H9 (cell line): Measurements from ENCODE around the gene POLR2J. TPM values are rescaled to one million over a fixed set of nuclear protein-coding genes. Genes with fewer than 3 reads are reported as not detected.

Experiments used
- DNase-seq: peaks from one replicate; pipeline ENCODE4 v3.0.0-alpha.2; 2017
- H2AFZ ChIP-seq: one replicate; pipeline ENCODE4 v1.6.1; 2013; ENCODE audit warnings: mild to moderate bottlenecking, low read length, control low read depth, moderate library complexity
- H2AK5ac ChIP-seq: 2 replicates; pipeline ENCODE4 v1.6.1; 2013; ENCODE audit warnings: low read length, control low read depth, mixed read lengths; ENCODE audit not compliant: insufficient read length
- H2BK120ac ChIP-seq: one replicate; pipeline ENCODE4 v1.6.1; 2013; ENCODE audit warnings: low read depth, mild to moderate bottlenecking, low read length, control low read depth, inconsistent platforms; ENCODE audit not compliant: poor library complexity, severe bottlenecking
- H2BK12ac ChIP-seq: 2 replicates; pipeline ENCODE4 v1.6.1; 2013; ENCODE audit warnings: low read length, control low read depth, mixed read lengths, low read depth; ENCODE audit not compliant: insufficient read length
- H2BK15ac ChIP-seq: 2 replicates; pipeline ENCODE4 v1.6.1; 2013; ENCODE audit warnings: low read depth, low read length, control low read depth
- H2BK20ac ChIP-seq: one replicate; pipeline ENCODE4 v1.6.1; 2013; ENCODE audit warnings: low read depth, mild to moderate bottlenecking, low read length, control low read depth, inconsistent platforms; ENCODE audit not compliant: poor library complexity, severe bottlenecking
- H2BK5ac ChIP-seq: 2 replicates; pipeline ENCODE4 v1.6.1; 2013; ENCODE audit warnings: low read length, control low read depth, mixed read lengths; ENCODE audit not compliant: insufficient read length
- H3K14ac ChIP-seq: 2 replicates; pipeline ENCODE4 v1.6.1; 2013; ENCODE audit warnings: low read length, control low read depth; ENCODE audit not compliant: insufficient read depth
- H3K18ac ChIP-seq: 2 replicates; pipeline ENCODE4 v1.6.1; 2013; ENCODE audit warnings: low read depth, mild to moderate bottlenecking, mixed read lengths, low read length, control low read depth; ENCODE audit not compliant: insufficient read length
- H3K23ac ChIP-seq: 2 replicates; pipeline ENCODE4 v1.6.1; 2013; ENCODE audit warnings: low read length, control low read depth, mixed read lengths, low read depth; ENCODE audit not compliant: insufficient read length
- H3K23me2 ChIP-seq: 2 replicates; pipeline ENCODE4 v1.6.1; 2013; ENCODE audit warnings: low read depth, mild to moderate bottlenecking, mixed read lengths, low read length, control low read depth; ENCODE audit not compliant: insufficient read length, poor library complexity, severe bottlenecking
- H3K27ac ChIP-seq: 2 replicates; pipeline ENCODE4 v1.5.1; 2013; ENCODE audit warnings: low read length, control low read depth, mixed read lengths, low read depth; ENCODE audit not compliant: insufficient read length
- H3K27me3 ChIP-seq: 2 replicates; pipeline ENCODE4 v1.6.1; 2013; ENCODE audit warnings: low read length, control low read depth, inconsistent platforms; ENCODE audit not compliant: insufficient read depth
- H3K4ac ChIP-seq: 2 replicates; pipeline ENCODE4 v1.6.1; 2013; ENCODE audit warnings: low read depth, mild to moderate bottlenecking, control low read depth, inconsistent platforms, low read length, moderate library complexity
- H3K4me1 ChIP-seq: 2 replicates; pipeline ENCODE4 v1.6.1; 2013; ENCODE audit warnings: low read length, control low read depth, inconsistent platforms; ENCODE audit not compliant: insufficient read depth
- H3K4me2 ChIP-seq: 2 replicates; pipeline ENCODE4 v1.6.1; 2013; ENCODE audit warnings: low read length, control low read depth, mixed read lengths; ENCODE audit not compliant: insufficient read length, insufficient read depth
- H3K56ac ChIP-seq: 2 replicates; pipeline ENCODE4 v1.6.1; 2013; ENCODE audit warnings: low read depth, mild to moderate bottlenecking, mixed read lengths, low read length, control low read depth; ENCODE audit not compliant: insufficient read length
- H3K79me1 ChIP-seq: 2 replicates; pipeline ENCODE4 v1.6.1; 2013; ENCODE audit warnings: low read depth, mild to moderate bottlenecking, moderate library complexity, low read length, control low read depth, inconsistent platforms; ENCODE audit not compliant: insufficient read depth, poor library complexity, severe bottlenecking
- H3K79me2 ChIP-seq: 2 replicates; pipeline ENCODE4 v1.6.1; 2013; ENCODE audit warnings: low read length, control low read depth, inconsistent platforms; ENCODE audit not compliant: insufficient read depth
- H3K9ac ChIP-seq: 2 replicates; pipeline ENCODE4 v1.6.1; 2013; ENCODE audit warnings: low read length, control low read depth, mixed read lengths; ENCODE audit not compliant: insufficient read length; ENCODE audit errors: extremely low read depth
- H3K9me3 ChIP-seq: one replicate; pipeline ENCODE4 v1.6.1; 2013; ENCODE audit warnings: low read depth, low read length, inconsistent platforms; ENCODE audit not compliant: control insufficient read depth
- H3T11ph ChIP-seq: one replicate; pipeline ENCODE4 v1.6.1; 2013; ENCODE audit warnings: mild to moderate bottlenecking, low read length, control low read depth, inconsistent platforms
- H4K20me1 ChIP-seq: one replicate; pipeline ENCODE4 v1.6.1; 2013; ENCODE audit not compliant: control insufficient read depth, insufficient read length, insufficient read depth
- H4K5ac ChIP-seq: 2 replicates; pipeline ENCODE4 v1.6.1; 2013; ENCODE audit warnings: low read depth, mild to moderate bottlenecking, mixed read lengths, low read length, control low read depth; ENCODE audit not compliant: insufficient read length
- H4K8ac ChIP-seq: replicated peaks from 2 replicates; pipeline ENCODE4 v1.6.1; 2013; ENCODE audit warnings: low read length, control low read depth, mixed read lengths, low read depth; ENCODE audit not compliant: insufficient read length
- H4K91ac ChIP-seq: 2 replicates; pipeline ENCODE4 v1.6.1; 2013; ENCODE audit warnings: low read depth, mild to moderate bottlenecking, moderate library complexity, mixed read lengths, low read length, control low read depth; ENCODE audit not compliant: insufficient read length
- H3K27ac Mint-ChIP-seq, 3 experiments: 2 replicates in 2 of 3; 3 replicates in 1 of 3; pipeline ENCODE4 v1.8.0; 2020 to 2021; ENCODE audit warnings: mixed read lengths in 3 of 3, mild to moderate bottlenecking in 1 of 3, moderate library complexity in 1 of 3
- H3K27me3 Mint-ChIP-seq: 2 replicates; pipeline ENCODE4 v1.8.0; 2021; ENCODE audit warnings: low read depth, mild to moderate bottlenecking, moderate library complexity, mixed read lengths
- H3K36me3 Mint-ChIP-seq, 3 experiments: 2 replicates in 2 of 3; 3 replicates in 1 of 3; pipeline ENCODE4 v1.8.0; 2020 to 2021; ENCODE audit warnings: low read depth in 3 of 3, mixed read lengths in 3 of 3; ENCODE audit not compliant: insufficient read depth in 1 of 3
- H3K4me1 Mint-ChIP-seq, 2 experiments: 2 replicates each; pipeline ENCODE4 v1.8.0; 2020; ENCODE audit warnings: mixed read lengths in 2 of 2
- H3K4me3 Mint-ChIP-seq, 2 experiments: 2 replicates in 1 of 2; 3 replicates in 1 of 2; pipeline ENCODE4 v1.8.0; 2020 to 2021; ENCODE audit warnings: mild to moderate bottlenecking in 2 of 2, mixed read lengths in 2 of 2, moderate library complexity in 1 of 2
- H3K9me3 Mint-ChIP-seq, 2 experiments: 2 replicates in 1 of 2; 3 replicates in 1 of 2; pipeline ENCODE4 v1.8.0; 2020; ENCODE audit warnings: mild to moderate bottlenecking in 2 of 2, mixed read lengths in 2 of 2, moderate library complexity in 1 of 2
- WGBS: extraction: QIAGEN DNeasy Blood & Tissue Kit; methylation state at CpG from one replicate; pipeline ENCODE4 v1.1.7; 2013; ENCODE audit warnings: missing lambda C conversion rate, low lambda C conversion rate, mixed read lengths; ENCODE audit not compliant: insufficient read length; ENCODE audit errors: extremely low coverage; 5-methylcytosine and 5-hydroxymethylcytosine counted together
- total RNA-seq: library from RNA; stranded (reverse); gene quantifications from 2 replicates; pipeline ENCODE4 v1.2.1, GENCODE V29; 2021
- TF ChIP-seq, protein P1 (sequence below): fragments of 200-600 bp; sonication (generic); conservative IDR thresholded peaks from 3 replicates; pipeline ENCODE4 v1.8.0; 2021; ENCODE audit warnings: antibody characterized with exemption, mild to moderate bottlenecking

Gene POLR2J
- total RNA-seq, 1 experiment from 2014 or later = 58.5 TPM

DNA sequence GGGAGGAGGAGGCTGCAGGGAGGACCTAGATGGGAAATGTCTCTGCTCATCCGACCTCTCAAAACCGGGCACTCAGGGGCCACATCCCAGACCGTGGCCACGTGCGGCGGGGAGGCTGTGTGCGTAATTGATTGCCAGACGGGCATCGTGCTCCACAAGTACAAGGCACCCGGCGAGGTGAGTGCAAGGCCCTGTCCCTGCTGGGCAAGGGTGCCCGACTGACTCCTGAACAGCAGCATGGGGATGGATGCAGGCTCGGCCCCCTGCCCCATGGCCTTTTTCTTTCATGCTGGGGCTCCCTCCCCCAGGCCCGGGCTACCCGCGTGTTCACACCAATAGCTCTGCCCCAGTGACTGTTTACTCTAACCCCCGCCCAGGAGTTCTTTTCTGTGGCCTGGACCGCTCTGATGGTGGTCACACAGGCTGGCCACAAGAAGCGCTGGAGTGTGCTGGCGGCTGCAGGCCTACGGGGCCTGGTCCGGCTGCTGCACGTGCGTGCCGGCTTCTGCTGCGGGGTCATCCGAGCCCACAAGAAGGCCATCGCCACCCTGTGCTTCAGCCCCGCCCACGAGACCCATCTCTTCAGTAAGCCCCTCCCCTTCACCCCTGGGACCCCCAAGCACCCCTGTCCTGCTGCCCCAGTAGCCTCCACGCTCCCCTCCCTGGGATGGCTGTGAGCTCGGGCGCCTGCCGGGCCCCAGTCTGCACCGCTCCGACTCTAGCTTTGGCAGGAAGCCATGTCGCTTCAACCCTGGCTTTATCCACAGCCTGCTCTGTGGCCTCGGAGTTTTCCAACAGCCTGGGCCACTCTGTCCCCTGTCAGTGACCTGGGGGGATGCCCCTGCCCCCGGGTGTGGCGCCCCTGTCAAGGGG, 10.0 kb downstream of the POLR2J start:
- Histone ChIP-seq H2AFZ (no peak overlapping the region), H4K8ac (no peak overlapping the region), H2BK5ac (no peak overlapping the region), H3T11ph (no peak overlapping the region), H2AK5ac (no peak overlapping the region), H2BK120ac (no peak overlapping the region), H3K23me2 (peaks cover 6% of the 10 kb centered on the region), H3K27me3 (no peaks in the 10 kb centered on the region), H3K4ac (no peak overlapping the region), H4K91ac (no peak overlapping the region), H3K27ac (no peak overlapping the region), H3K4me2 (no peak overlapping the region), H2BK12ac (no peak overlapping the region), H3K56ac (no peak overlapping the region), H4K20me1 (no peaks in the 10 kb centered on the region), H3K9me3 (no peaks in the 10 kb centered on the region), H4K5ac (no peak overlapping the region), H3K14ac (no peak overlapping the region), H3K79me1 (peaks cover 2% of the 10 kb centered on the region), H3K79me2 (no peaks in the 10 kb centered on the region), H2BK15ac (no peak overlapping the region), H3K23ac (no peak overlapping the region), H3K18ac (no peak overlapping the region), H3K9ac (no peak overlapping the region), H2BK20ac (no peak overlapping the region), H3K4me1 (no peaks in the 10 kb centered on the region)
- H3K4me3 Mint-ChIP-seq = no peak overlapping the region
- peaks cover 9 to 11% of the 10 kb centered on the region in 2 experiments; a peak in 3 of 4 replicates for H3K4me1 Mint-ChIP-seq
- peaks cover 2% of the 10 kb centered on the region; the same call in 1 of the 2 replicates for H3K27me3 Mint-ChIP-seq
- no peaks in the 10 kb centered on the region for H3K9me3 Mint-ChIP-seq
- no peak for DNase-seq
- H3K27ac Mint-ChIP-seq = no peak overlapping the region; a peak in 1 of 7 replicates
- WGBS = no CpG with 5 or more reads among the region's 40 CpGs
- H3K36me3 Mint-ChIP-seq = peaks cover 20 to 36% (median 31%) of the 10 kb centered on the region in 3 experiments; a peak in 6 of 7 replicates
- TF ChIP-seq, protein P1, sequence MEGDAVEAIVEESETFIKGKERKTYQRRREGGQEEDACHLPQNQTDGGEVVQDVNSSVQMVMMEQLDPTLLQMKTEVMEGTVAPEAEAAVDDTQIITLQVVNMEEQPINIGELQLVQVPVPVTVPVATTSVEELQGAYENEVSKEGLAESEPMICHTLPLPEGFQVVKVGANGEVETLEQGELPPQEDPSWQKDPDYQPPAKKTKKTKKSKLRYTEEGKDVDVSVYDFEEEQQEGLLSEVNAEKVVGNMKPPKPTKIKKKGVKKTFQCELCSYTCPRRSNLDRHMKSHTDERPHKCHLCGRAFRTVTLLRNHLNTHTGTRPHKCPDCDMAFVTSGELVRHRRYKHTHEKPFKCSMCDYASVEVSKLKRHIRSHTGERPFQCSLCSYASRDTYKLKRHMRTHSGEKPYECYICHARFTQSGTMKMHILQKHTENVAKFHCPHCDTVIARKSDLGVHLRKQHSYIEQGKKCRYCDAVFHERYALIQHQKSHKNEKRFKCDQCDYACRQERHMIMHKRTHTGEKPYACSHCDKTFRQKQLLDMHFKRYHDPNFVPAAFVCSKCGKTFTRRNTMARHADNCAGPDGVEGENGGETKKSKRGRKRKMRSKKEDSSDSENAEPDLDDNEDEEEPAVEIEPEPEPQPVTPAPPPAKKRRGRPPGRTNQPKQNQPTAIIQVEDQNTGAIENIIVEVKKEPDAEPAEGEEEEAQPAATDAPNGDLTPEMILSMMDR = no peak
